ENCODE results near the gene FAM193B. TPM values are rescaled to one million over a fixed set of nuclear protein-coding genes. Genes with fewer than 3 reads are reported as not detected.
A peak's percentile ranks its signal among the peaks of the same experiment; 100 is the strongest.

Gene FAM193B
- total and polyA plus RNA-seq, 9 of the 15 experiments (the other 6 are each of a cell fraction or from before 2014, with no cell fraction given), result 4.4 to 76.4 (median 37.3) TPM

DNA sequence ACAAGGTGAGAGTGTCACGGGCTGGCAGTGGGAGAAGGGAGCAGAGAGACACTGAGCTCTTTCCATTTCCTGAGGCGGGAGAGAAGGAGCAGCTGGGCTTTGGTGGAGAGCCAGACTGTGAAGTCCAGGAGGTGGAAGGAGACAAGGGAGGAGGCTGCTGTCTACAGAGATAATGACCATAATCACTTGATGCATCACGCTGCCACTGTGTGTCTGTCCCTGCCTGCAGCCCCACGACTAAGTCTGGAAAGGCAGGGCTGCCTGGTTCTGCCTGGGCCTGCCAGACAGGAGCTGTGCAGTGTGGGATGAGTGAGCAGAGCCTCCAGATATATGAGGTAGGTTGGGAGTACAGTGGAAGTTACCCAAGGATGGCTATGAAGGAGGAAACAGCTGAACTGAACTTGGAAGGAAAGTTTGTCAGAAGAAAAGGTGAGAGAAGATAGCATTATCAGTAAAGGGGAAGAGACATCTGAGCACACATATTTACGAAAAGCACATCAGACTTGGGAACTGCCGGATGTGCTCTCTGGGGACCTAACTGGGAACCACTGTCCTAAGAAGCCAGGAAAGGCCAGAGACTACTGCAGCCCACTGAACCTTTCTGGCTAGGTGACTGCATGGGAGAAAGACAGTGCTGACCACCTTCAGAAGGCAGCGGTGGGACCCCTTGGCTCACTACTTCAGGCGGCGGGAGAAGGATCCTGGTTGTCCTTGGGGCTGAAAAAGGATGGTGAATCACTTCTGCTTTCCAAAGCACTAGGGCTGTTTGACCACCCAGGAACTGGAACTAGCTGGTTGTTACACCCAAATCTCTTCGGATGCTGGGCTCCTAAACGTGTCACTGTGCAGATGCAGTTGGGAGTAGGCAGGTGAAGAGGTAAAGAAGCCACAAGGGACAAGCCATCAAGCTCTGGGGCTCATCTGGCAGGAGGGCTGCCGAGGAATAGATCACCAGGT lies 24.8 kb downstream of the FAM193B start (continued):
- TF ChIP-seq, protein P1, sequence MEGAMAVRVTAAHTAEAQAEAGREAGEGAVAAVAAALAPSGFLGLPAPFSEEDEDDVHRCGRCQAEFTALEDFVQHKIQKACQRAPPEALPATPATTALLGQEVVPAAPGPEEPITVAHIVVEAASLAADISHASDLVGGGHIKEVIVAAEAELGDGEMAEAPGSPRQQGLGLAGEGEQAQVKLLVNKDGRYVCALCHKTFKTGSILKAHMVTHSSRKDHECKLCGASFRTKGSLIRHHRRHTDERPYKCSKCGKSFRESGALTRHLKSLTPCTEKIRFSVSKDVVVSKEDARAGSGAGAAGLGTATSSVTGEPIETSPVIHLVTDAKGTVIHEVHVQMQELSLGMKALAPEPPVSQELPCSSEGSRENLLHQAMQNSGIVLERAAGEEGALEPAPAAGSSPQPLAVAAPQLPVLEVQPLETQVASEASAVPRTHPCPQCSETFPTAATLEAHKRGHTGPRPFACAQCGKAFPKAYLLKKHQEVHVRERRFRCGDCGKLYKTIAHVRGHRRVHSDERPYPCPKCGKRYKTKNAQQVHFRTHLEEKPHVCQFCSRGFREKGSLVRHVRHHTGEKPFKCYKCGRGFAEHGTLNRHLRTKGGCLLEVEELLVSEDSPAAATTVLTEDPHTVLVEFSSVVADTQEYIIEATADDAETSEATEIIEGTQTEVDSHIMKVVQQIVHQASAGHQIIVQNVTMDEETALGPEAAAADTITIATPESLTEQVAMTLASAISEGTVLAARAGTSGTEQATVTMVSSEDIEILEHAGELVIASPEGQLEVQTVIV (CRISPR knock-in tag; IDR thresholded peaks at IDR 0.05; ENCODE audit: borderline replicate concordance), result no peak
- TF ChIP-seq MECOM (CRISPR knock-in tag; IDR thresholded peaks at IDR 0.05) (peak; percentile 86), MEF2A (IDR thresholded peaks at IDR 0.05; ENCODE audit: control insufficient read depth, low read depth, low read length) (no peak), XRCC4 (IDR thresholded peaks at IDR 0.05; ENCODE audit: extremely low read depth, insufficient read depth, insufficient read length) (no peak), HLTF (IDR thresholded peaks at IDR 0.05) (no peak), BRD4 (IDR thresholded peaks at IDR 0.05) (no peak), SAFB (IDR thresholded peaks at IDR 0.05; ENCODE audit: borderline replicate concordance, low read depth, low read length) (no peak), MBD2 (IDR thresholded peaks at IDR 0.05; ENCODE audit: borderline replicate concordance, low read depth) (0 out of 2 replicates have a peak, but pooled peaks have one; percentile 40), FIP1L1 (IDR thresholded peaks at IDR 0.05; ENCODE audit: low read depth, low read length, poor library complexity, severe bottlenecking) (no peak), ZBTB1 (CRISPR knock-in tag; IDR thresholded peaks at IDR 0.05; ENCODE audit: borderline replicate concordance, low read depth) (no peak), PHB2 (IDR thresholded peaks at IDR 0.05; ENCODE audit: low read depth) (peak; percentile 54; the same call in 1 of the 2 replicates), NFIX (CRISPR knock-in tag; IDR thresholded peaks at IDR 0.05; ENCODE audit: low read depth) (no peak), RBM34 (IDR thresholded peaks at IDR 0.05; ENCODE audit: borderline replicate concordance, insufficient read depth, low read length) (no peak)
- TF ChIP-seq, protein P2, sequence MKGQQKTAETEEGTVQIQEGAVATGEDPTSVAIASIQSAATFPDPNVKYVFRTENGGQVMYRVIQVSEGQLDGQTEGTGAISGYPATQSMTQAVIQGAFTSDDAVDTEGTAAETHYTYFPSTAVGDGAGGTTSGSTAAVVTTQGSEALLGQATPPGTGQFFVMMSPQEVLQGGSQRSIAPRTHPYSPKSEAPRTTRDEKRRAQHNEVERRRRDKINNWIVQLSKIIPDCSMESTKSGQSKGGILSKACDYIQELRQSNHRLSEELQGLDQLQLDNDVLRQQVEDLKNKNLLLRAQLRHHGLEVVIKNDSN (CRISPR knock-in tag; IDR thresholded peaks at IDR 0.05), result no peak
- TF ChIP-seq, protein P3, sequence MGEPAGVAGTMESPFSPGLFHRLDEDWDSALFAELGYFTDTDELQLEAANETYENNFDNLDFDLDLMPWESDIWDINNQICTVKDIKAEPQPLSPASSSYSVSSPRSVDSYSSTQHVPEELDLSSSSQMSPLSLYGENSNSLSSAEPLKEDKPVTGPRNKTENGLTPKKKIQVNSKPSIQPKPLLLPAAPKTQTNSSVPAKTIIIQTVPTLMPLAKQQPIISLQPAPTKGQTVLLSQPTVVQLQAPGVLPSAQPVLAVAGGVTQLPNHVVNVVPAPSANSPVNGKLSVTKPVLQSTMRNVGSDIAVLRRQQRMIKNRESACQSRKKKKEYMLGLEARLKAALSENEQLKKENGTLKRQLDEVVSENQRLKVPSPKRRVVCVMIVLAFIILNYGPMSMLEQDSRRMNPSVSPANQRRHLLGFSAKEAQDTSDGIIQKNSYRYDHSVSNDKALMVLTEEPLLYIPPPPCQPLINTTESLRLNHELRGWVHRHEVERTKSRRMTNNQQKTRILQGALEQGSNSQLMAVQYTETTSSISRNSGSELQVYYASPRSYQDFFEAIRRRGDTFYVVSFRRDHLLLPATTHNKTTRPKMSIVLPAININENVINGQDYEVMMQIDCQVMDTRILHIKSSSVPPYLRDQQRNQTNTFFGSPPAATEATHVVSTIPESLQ (CRISPR knock-in tag; IDR thresholded peaks at IDR 0.05), result no peak
- TF ChIP-seq, protein P4, sequence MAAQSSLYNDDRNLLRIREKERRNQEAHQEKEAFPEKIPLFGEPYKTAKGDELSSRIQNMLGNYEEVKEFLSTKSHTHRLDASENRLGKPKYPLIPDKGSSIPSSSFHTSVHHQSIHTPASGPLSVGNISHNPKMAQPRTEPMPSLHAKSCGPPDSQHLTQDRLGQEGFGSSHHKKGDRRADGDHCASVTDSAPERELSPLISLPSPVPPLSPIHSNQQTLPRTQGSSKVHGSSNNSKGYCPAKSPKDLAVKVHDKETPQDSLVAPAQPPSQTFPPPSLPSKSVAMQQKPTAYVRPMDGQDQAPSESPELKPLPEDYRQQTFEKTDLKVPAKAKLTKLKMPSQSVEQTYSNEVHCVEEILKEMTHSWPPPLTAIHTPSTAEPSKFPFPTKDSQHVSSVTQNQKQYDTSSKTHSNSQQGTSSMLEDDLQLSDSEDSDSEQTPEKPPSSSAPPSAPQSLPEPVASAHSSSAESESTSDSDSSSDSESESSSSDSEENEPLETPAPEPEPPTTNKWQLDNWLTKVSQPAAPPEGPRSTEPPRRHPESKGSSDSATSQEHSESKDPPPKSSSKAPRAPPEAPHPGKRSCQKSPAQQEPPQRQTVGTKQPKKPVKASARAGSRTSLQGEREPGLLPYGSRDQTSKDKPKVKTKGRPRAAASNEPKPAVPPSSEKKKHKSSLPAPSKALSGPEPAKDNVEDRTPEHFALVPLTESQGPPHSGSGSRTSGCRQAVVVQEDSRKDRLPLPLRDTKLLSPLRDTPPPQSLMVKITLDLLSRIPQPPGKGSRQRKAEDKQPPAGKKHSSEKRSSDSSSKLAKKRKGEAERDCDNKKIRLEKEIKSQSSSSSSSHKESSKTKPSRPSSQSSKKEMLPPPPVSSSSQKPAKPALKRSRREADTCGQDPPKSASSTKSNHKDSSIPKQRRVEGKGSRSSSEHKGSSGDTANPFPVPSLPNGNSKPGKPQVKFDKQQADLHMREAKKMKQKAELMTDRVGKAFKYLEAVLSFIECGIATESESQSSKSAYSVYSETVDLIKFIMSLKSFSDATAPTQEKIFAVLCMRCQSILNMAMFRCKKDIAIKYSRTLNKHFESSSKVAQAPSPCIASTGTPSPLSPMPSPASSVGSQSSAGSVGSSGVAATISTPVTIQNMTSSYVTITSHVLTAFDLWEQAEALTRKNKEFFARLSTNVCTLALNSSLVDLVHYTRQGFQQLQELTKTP (IDR thresholded peaks at IDR 0.05; ENCODE audit: low read depth in 1 of 2, partially characterized antibody in 2 of 2), result no peak

All from K562 (cell line).